Measurements from ENCODE around the gene NPB. TPM values are rescaled to one million over a fixed set of nuclear protein-coding genes. Genes with fewer than 3 reads are reported as not detected.
A peak's percentile ranks its signal among the peaks of the same experiment; 100 is the strongest.

The NPB gene
- total RNA-seq, 1 donor from 2014 or later = 0.31 TPM

DNA sequence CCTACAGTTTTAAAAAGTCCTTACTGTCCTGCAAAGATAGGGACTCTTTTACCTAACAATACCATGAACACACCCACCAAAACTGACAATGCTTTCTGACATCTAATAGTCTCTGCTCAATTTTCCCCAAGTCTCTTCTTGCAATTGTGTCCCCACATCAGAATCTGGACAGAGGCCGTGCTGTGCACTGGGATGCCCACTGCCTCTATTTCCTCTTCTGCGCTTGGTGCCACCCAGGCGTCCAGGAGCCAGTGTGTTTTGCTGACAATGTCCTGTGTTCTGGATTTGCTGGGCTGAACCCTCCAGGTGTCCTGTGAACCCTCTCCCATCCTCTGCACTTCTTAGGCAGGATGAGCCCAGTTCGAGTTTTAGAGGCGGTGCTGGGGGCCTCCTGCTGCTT, 24.5 kb upstream of the NPB start:
- peaks cover 23% of the 10 kb centered on the region for H3K36me3 Mint-ChIP-seq (ENCODE audit: low read depth)
- no peak overlapping the region for H3K4me3 Mint-ChIP-seq
- no peaks in the 10 kb centered on the region for H3K27me3 Mint-ChIP-seq (ENCODE audit: insufficient read depth)
- no peak overlapping the region for H3K27ac Mint-ChIP-seq
- H3K4me1 Mint-ChIP-seq (ENCODE audit: low read depth) = no peaks in the 10 kb centered on the region
- H3K9me3 Mint-ChIP-seq = no peaks in the 10 kb centered on the region
- intact Hi-C loops (cut with micrococcal nuclease) = no loop called here
- no peak for DNase-seq (ENCODE audit: low spot score)

DNA sequence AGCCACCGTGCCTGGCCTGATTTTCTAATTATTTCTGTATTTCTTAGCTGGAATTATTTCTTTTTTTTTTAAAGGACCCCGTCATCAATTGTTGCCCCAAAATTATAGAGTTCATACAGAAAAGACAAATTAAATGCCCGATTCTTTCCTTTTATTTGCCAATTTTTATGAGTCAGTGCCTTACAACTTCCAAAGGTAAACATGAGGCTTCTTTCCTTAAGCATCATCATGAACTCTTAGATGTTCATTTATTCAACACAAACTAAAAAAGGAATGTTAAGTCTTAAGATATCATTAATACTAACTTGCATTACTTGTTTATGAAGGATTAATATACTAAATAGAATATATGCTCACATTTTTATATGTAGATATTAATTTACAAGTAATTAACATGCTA, 23.7 kb upstream of the NPB start:
- no peak for DNase-seq (ENCODE audit: low spot score)
- H3K27ac Mint-ChIP-seq = no peak overlapping the region
- H3K27me3 Mint-ChIP-seq (ENCODE audit: insufficient read depth) = no peaks in the 10 kb centered on the region
- H3K9me3 Mint-ChIP-seq = no peaks in the 10 kb centered on the region
- no peaks in the 10 kb centered on the region for H3K4me1 Mint-ChIP-seq (ENCODE audit: low read depth)
- peaks cover 25% of the 10 kb centered on the region for H3K36me3 Mint-ChIP-seq (ENCODE audit: low read depth)
- intact Hi-C loops (cut with micrococcal nuclease) = no loop called here
- no peak overlapping the region for H3K4me3 Mint-ChIP-seq

DNA sequence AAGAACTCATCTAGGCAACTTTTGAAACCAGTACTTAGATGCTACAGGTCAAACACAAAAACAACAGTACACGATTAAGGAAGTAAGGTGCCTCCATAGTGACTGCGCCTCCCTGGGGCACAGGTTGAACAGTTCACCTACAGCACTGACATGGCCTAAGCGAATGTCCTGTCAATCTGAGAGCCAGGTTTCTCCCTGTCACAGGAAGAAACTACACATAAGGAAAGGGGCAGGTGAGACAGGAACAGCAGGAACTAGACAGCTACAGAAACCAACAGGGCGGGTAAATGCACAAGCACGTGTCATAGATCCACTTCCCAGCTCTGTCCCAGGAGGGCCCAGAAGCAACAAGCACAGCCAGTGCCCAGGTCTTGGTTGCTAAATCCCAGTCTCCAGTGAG, 22.9 kb upstream of the NPB start:
- peaks cover 27% of the 10 kb centered on the region for H3K36me3 Mint-ChIP-seq (ENCODE audit: low read depth)
- DNase-seq (ENCODE audit: low spot score) = no peak
- no peaks in the 10 kb centered on the region for H3K4me1 Mint-ChIP-seq (ENCODE audit: low read depth)
- H3K4me3 Mint-ChIP-seq = no peak overlapping the region
- no peaks in the 10 kb centered on the region for H3K27me3 Mint-ChIP-seq (ENCODE audit: insufficient read depth)
- intact Hi-C loops (cut with micrococcal nuclease) = no loop called here
- H3K9me3 Mint-ChIP-seq = no peaks in the 10 kb centered on the region
- no peak overlapping the region for H3K27ac Mint-ChIP-seq

DNA sequence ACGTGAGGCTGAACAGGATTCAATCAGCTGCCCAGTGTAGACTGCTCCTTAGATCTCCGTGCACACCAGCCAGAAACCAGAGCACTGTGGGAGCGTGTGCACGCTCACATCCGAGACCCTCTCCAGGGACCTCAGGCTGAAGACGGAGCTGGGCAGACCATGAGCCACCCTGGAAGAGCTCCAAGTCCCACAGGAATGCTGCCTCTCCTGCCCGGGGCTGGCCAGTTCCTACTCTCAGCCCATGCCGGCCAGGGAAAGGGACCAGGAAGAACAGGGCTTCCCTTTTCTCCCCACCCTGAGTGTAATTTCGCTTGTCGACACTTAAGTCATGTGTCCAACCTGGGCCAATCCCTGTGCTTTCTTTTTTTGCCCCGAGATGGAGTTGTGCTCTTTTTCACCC, 17.5 kb upstream of the NPB start:
- no peaks in the 10 kb centered on the region for H3K9me3 Mint-ChIP-seq

DNA sequence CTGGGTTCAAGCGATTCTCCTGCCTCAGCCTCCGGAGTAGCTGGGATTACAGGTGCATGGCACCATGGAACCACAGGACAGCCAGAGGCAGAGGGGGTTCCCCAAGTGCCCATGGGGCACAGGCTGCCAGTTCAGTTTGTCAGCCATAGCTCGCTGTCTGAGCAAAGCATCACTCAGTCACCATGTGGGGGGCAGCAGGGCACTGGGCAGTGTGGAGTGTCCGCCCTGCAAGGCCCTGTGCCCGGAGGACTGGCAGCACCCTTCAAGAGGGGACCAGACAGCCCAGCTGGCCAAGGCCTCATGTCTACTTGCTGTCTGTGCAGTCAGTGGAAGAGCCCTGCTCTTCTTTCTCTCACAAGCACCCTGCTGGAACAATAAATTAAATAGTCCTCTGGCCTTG, 17.1 kb upstream of the NPB start:
- Mint-ChIP-seq H3K9me3 (no peaks in the 10 kb centered on the region), H3K4me3 (no peak overlapping the region), H3K27ac (no peak overlapping the region), H3K4me1 (ENCODE audit: low read depth) (peaks cover 13% of the 10 kb centered on the region), H3K27me3 (ENCODE audit: insufficient read depth) (no peaks in the 10 kb centered on the region), H3K36me3 (ENCODE audit: low read depth) (peaks cover 45% of the 10 kb centered on the region)
- intact Hi-C loops (cut with micrococcal nuclease) = no loop called here
- DNase-seq (ENCODE audit: low spot score) = no peak

More for the DNA sequence above, 17.5 kb upstream of the NPB start:
- Mint-ChIP-seq H3K27ac (no peak overlapping the region), H3K36me3 (ENCODE audit: low read depth) (peaks cover 47% of the 10 kb centered on the region), H3K4me3 (no peak overlapping the region), H3K27me3 (ENCODE audit: insufficient read depth) (no peaks in the 10 kb centered on the region), H3K4me1 (ENCODE audit: low read depth) (peaks cover 13% of the 10 kb centered on the region)
- intact Hi-C loops (cut with micrococcal nuclease) = no loop called here
- no peak for DNase-seq (ENCODE audit: low spot score)

DNA sequence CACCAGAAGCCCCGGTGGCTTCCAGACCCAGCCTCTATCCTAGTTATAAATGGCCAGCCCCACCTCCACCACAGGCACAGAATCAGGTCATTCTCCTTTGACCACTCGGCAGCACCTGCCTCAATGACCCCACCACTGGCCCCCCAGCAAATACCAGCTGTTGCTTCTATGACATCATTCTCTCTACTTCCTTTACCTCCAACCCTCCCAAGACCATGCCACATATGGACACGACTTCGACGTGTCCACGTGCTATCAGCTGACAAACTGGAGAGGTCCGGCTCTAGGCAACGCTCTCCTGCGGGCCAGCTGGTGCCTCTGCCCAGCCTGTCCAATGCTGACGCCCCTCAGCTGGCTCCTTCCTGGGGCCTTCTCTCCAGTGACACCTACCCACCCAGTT, 16.6 kb upstream of the NPB start:
- Mint-ChIP-seq H3K9me3 (no peaks in the 10 kb centered on the region), H3K27ac (no peak overlapping the region)

DNA sequence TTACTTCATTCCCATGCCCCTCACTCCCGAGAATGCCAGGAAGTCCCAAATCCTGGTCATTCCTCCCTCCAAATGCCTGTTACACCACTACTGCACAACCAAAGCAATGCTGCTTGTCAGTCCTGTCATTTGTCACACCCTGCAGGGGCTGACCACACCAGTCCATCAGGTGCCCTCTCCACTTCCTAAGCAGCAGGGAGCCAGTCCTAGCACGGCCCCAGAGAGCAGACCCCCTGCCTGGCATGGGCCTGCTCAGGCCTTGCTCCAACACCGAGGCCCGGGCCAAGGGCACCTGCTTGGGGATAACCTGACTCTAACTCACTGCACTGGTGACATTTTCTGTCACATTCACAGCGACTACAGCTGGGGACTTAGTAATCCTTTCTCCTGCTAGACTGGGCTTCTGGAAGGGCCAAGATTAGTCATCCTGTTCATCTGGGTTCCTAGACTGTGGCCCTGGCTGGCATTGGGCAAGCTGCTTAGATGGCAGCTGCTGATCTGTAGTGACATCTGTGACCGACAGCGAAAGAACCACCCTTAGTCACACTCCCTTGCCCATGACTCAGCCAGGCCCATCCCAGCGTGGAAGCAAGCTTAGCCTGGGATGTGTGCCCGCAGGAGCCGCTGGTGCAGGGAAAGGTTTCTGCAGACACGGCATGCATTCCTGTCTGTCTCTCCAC, 16.0 kb upstream of the NPB start:
- Mint-ChIP-seq H3K27ac (no peak overlapping the region), H3K27me3 (ENCODE audit: insufficient read depth) (no peaks in the 10 kb centered on the region), H3K36me3 (ENCODE audit: low read depth) (peaks cover 41% of the 10 kb centered on the region), H3K9me3 (no peaks in the 10 kb centered on the region), H3K4me1 (ENCODE audit: low read depth) (peaks cover 13% of the 10 kb centered on the region), H3K4me3 (no peak overlapping the region)
- intact Hi-C loops (cut with micrococcal nuclease) = no loop called here
- DNase-seq (ENCODE audit: low spot score) = no peak

More for the DNA sequence above, 16.6 kb upstream of the NPB start:
- Mint-ChIP-seq H3K36me3 (ENCODE audit: low read depth) (peaks cover 42% of the 10 kb centered on the region), H3K4me1 (ENCODE audit: low read depth) (peaks cover 13% of the 10 kb centered on the region), H3K4me3 (no peak overlapping the region), H3K27me3 (ENCODE audit: insufficient read depth) (no peaks in the 10 kb centered on the region)
- no peak for DNase-seq (ENCODE audit: low spot score)
- intact Hi-C loops (cut with micrococcal nuclease) = no loop called here

DNA sequence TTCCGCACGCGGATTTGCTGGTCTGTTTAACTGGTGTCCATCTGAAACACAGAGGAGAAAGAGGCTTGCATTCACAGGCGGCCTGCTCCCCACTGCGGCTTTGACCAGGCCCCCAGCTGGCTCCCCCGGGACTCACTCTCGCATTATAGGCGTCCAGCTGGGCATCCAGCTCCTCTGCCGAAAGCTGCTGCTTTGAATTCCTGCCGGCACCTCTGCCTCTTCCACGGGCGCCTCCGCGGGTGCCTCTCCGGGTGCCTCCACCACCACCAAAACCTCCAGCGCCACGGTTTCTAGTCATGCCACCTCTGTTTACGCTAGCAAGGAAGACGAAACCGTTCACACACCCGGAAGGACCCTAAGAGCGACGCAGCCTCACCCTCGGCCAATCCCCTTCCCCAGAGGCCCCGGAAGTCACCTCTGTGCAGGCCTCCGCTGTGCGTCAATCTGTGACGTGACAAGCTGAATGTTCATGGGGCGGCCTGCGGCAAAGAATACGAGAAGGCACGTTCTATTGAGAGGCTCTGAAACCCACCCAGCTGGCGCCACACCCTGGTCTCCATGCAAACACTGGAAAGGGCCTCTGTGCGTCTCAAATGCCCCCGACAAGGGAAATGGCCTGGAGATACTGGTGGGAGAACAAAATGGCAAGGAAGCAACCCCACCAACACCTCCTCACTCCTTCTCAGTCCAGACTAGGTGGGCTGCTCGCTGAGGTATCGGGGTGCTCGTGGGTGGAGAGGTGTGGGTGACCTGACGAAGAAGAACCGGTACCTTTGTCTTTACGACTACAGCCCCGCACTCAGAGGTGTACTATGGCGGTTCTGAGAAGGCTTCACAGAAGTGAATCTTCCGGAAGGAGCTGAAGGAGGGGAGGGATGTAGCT, 13.7 kb upstream of the NPB start:
- H3K27ac Mint-ChIP-seq = no peak overlapping the region
- no peaks in the 10 kb centered on the region for H3K9me3 Mint-ChIP-seq
- H3K36me3 Mint-ChIP-seq (ENCODE audit: low read depth) = peaks cover 39% of the 10 kb centered on the region
- peaks cover 13% of the 10 kb centered on the region for H3K4me1 Mint-ChIP-seq (ENCODE audit: low read depth)
- intact Hi-C loops (cut with micrococcal nuclease) = no loop called here
- H3K27me3 Mint-ChIP-seq (ENCODE audit: insufficient read depth) = no peaks in the 10 kb centered on the region
- peak overlapping the region; percentile 92 for H3K4me3 Mint-ChIP-seq
- no peak for DNase-seq (ENCODE audit: low spot score)

DNA sequence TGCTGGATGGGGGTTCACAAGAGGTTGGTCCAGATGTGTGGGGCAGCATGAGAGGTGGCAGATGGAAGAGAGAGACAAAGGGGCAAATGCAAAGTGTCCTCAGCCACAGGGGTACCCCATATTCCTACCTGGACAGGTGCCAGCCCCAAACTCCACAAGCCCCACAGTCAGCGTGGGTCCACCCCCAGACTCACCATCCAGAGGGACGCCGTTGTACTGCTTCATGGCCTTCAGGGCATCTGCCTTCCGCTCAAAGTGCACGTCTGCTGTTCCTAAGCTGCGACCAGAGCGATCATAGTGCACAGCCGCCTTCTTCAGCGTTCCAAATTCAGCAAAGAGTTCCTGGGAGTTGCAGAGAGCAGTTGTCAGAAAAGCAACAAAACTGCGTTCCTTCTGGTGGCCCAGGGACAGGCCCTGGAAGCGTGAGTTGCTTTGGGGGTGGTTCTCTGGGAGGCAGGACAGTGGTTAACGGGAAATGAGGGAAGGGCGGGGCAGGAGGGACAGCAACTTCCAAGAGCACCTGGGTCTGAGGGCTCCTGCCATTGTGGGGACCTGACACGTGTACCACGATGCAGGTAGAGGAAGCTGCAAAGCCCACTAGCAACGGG, 12.9 kb upstream of the NPB start:
- intact Hi-C loops (cut with micrococcal nuclease) = no loop called here
- H3K27ac Mint-ChIP-seq = peak overlapping the region; percentile 73
- peaks cover 37% of the 10 kb centered on the region for H3K36me3 Mint-ChIP-seq (ENCODE audit: low read depth)

DNA sequence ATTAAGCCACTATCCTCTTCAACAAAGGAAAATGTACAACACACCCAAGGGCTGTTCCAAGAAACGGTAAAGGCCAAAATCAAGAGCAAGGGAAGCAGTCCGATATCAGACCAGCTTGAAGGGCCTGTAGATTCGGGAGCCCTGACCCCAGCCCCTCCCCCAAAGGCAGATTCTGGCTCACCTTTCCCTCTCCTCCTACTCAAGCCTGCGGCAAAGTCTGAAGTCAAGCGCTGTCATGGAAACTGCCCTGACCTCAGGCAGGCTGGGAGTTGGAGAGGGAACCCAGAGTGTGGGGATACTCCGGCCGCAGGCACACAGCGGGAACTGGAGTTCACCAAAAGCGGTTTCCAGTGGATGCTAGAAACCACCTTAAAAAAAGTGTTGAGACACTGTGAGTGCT, 12.4 kb upstream of the NPB start:
- peaks cover 13% of the 10 kb centered on the region for H3K4me1 Mint-ChIP-seq (ENCODE audit: low read depth)
- intact Hi-C loops (cut with micrococcal nuclease) = loop anchor here (2.0 kb wide), 1 partner anchor 21 kb away; the partner anchor contains the start of gene PCYT2
- no peaks in the 10 kb centered on the region for H3K27me3 Mint-ChIP-seq (ENCODE audit: insufficient read depth)
- peaks cover 35% of the 10 kb centered on the region for H3K36me3 Mint-ChIP-seq (ENCODE audit: low read depth)
- no peak for DNase-seq (ENCODE audit: low spot score)
- H3K9me3 Mint-ChIP-seq = no peaks in the 10 kb centered on the region
- peak overlapping the region; percentile 73 for H3K27ac Mint-ChIP-seq
- H3K4me3 Mint-ChIP-seq = peak overlapping the region; percentile 92

More for the DNA sequence above, 12.9 kb upstream of the NPB start:
- Mint-ChIP-seq H3K9me3 (no peaks in the 10 kb centered on the region), H3K27me3 (ENCODE audit: insufficient read depth) (no peaks in the 10 kb centered on the region), H3K4me1 (ENCODE audit: low read depth) (peaks cover 13% of the 10 kb centered on the region), H3K4me3 (peak overlapping the region; percentile 92)
- no peak for DNase-seq (ENCODE audit: low spot score)

DNA sequence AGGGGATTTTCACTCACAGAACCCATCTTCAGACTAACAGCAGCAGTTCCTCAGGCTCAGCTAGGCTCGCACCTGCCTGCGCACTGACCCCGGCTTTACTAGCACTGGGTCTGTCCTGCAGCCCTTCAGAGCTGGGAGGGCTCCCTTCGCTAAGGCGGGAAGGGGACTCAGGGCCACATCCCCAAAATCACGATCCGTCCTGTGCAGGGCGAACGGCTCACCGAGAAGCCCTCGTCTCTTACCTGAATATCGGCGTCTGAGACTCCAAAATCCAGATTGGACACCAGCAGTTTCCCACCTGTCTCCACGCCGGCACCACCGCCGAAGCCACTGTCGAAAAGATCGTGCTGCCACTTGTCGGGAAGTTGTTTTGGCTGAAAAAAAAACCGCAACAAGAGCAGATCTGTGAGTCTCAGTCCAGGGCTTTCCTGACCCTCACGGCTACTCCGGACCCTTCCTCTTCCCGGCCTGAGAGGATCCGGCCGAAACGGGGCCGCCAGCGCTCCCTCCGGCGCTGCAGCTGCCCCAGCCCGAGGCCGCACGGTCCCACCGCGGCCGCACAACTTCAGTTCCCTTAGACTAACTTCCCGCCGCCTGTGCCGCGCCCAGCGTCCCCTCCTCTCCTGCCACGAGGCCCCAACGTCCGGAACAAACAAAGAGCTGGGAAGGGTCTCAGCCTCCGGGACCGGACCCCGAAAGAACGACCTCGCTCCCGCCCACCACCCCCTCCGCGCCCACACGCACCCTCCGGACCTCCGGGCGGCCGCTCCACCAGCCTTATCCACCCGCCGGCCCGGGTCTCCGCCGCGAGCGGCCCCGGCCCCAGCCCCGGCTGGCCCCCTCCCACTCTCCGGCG, 11.4 kb upstream of the NPB start:
- DNase-seq (ENCODE audit: low spot score) = peak; percentile 29
- intact Hi-C loops (cut with micrococcal nuclease) = loop anchor here (1.0 to 2.0 kb wide), 7 partner anchors 19 to 208 kb away; partner anchors contain the start of genes ARHGDIA, FASN, P4HB and PCYT2
- H3K27ac Mint-ChIP-seq = peak overlapping the region; percentile 87
- H3K9me3 Mint-ChIP-seq = no peaks in the 10 kb centered on the region
- no peaks in the 10 kb centered on the region for H3K27me3 Mint-ChIP-seq (ENCODE audit: insufficient read depth)
- H3K4me3 Mint-ChIP-seq = peak overlapping the region; percentile 92
- H3K36me3 Mint-ChIP-seq (ENCODE audit: low read depth) = peaks cover 31% of the 10 kb centered on the region
- peaks cover 13% of the 10 kb centered on the region for H3K4me1 Mint-ChIP-seq (ENCODE audit: low read depth)

DNA sequence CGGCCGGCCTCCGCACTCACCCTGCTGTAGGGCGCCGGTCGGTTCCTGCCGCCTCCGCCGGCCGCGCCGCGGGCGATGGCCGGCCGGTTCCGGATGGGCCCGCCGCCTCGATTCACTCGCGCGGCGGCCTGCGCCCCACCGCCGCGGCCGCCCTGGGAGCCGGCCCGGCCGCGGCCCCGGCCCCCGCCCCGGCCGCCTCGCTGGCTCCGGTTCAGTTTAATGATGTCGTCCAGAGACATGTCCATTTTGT, 10.8 kb upstream of the NPB start:
- no peaks in the 10 kb centered on the region for H3K27me3 Mint-ChIP-seq (ENCODE audit: insufficient read depth)
- intact Hi-C loops (cut with micrococcal nuclease) = loop anchor here (1.0 to 2.0 kb wide), 7 partner anchors 20 to 207 kb away; partner anchors contain the start of genes ARHGDIA, FASN, P4HB and PCYT2
- H3K4me3 Mint-ChIP-seq = peak overlapping the region; percentile 96
- DNase-seq (ENCODE audit: low spot score) = no peak
- no peaks in the 10 kb centered on the region for H3K9me3 Mint-ChIP-seq
- peak overlapping the region; percentile 98 for H3K27ac Mint-ChIP-seq
- H3K36me3 Mint-ChIP-seq (ENCODE audit: low read depth) = peaks cover 29% of the 10 kb centered on the region
- peaks cover 13% of the 10 kb centered on the region for H3K4me1 Mint-ChIP-seq (ENCODE audit: low read depth)

All from activated T-helper 1 cell treated with anti-CD3 and anti-CD28 coated beads, Interleukin-12 subunit alpha, Interleukin-12 subunit beta, Interleukin-2, Interleukin-4 antibody, amounts not matched to agents 30 ng/mL and 10 ng/mL and 1 ng/mL, durations not matched to agents 14 hours and 24 hours and 36 hours (primary cell).